HCEC 1CT (cell line): ENCODE data around the gene CFAP299.
"Not testable (repeated sequence)": the region's sequence is repeated elsewhere in the genome, so short reads cannot be mapped to it uniquely, and the experiment has no call there.

Experiments
- DNase-seq: peaks from one replicate; pipeline ENCODE4 v3.0.0-alpha.2; 2017

Gene CFAP299

GRCh38 chr4:80335554-80336358 lies at the start of gene CFAP299:
CFAP299 (plus strand) TSS chr4:80335730.
- peak; percentile 75 for DNase-seq

GRCh38 chr4:80286451-80286850 lies 49.1 kb upstream of the CFAP299 start:
- no peak for DNase-seq

GRCh38 chr4:80290665-80291064 lies 44.9 kb upstream of the CFAP299 start:
- DNase-seq: not testable (repeated sequence)

GRCh38 chr4:80294206-80294605 lies 41.3 kb upstream of the CFAP299 start:
- no peak for DNase-seq

- DNase-seq: no peak
Observed at GRCh38 chr4:80295336-80295735, 40.2 kb upstream of the CFAP299 start.

- no peak for DNase-seq
Observed at GRCh38 chr4:80295826-80296225, 39.7 kb upstream of the CFAP299 start.

GRCh38 chr4:80301884-80302283 lies 33.6 kb upstream of the CFAP299 start:
- DNase-seq: no peak

GRCh38 chr4:80302616-80303223 lies 32.8 kb upstream of the CFAP299 start:
- no peak for DNase-seq

GRCh38 chr4:80305466-80305865 lies 30.1 kb upstream of the CFAP299 start:
- DNase-seq: peak; percentile 75

GRCh38 chr4:80306260-80306659 lies 29.3 kb upstream of the CFAP299 start:
- peak; percentile 55 for DNase-seq

GRCh38 chr4:80307183-80307735 lies 28.3 kb upstream of the CFAP299 start:
- DNase-seq: peak; percentile 44

GRCh38 chr4:80307774-80308465 lies 27.6 kb upstream of the CFAP299 start:
- peak; percentile 73 for DNase-seq

GRCh38 chr4:80308466-80308822 lies 27.1 kb upstream of the CFAP299 start:
- no peak for DNase-seq

GRCh38 chr4:80309294-80310004 lies 26.1 kb upstream of the CFAP299 start:
- peak; percentile 88 for DNase-seq

- no peak for DNase-seq
Observed at GRCh38 chr4:80311130-80311529, 24.4 kb upstream of the CFAP299 start.

- DNase-seq: no peak
Observed at GRCh38 chr4:80312124-80312523, 23.4 kb upstream of the CFAP299 start.

- DNase-seq: no peak
Observed at GRCh38 chr4:80313627-80314026, 21.9 kb upstream of the CFAP299 start.

- not testable (repeated sequence) for DNase-seq
Observed at GRCh38 chr4:80315848-80316247, 19.7 kb upstream of the CFAP299 start.

GRCh38 chr4:80321341-80321740 lies 14.2 kb upstream of the CFAP299 start:
- DNase-seq: no peak

- no peak for DNase-seq
Observed at GRCh38 chr4:80321776-80322175, 13.8 kb upstream of the CFAP299 start.

GRCh38 chr4:80322716-80323115 lies 12.8 kb upstream of the CFAP299 start:
- DNase-seq: peak; percentile 47

GRCh38 chr4:80324171-80324570 lies 11.4 kb upstream of the CFAP299 start:
- no peak for DNase-seq

GRCh38 chr4:80331693-80332092 lies 3.8 kb upstream of the CFAP299 start:
- no peak for DNase-seq
